Measurements from ENCODE around the gene ASTL. TPM values are rescaled to one million over a fixed set of nuclear protein-coding genes. Genes with fewer than 3 reads are reported as not detected.

Gene ASTL
- total and polyA plus RNA-seq, 5 donors: not detected

DNA sequence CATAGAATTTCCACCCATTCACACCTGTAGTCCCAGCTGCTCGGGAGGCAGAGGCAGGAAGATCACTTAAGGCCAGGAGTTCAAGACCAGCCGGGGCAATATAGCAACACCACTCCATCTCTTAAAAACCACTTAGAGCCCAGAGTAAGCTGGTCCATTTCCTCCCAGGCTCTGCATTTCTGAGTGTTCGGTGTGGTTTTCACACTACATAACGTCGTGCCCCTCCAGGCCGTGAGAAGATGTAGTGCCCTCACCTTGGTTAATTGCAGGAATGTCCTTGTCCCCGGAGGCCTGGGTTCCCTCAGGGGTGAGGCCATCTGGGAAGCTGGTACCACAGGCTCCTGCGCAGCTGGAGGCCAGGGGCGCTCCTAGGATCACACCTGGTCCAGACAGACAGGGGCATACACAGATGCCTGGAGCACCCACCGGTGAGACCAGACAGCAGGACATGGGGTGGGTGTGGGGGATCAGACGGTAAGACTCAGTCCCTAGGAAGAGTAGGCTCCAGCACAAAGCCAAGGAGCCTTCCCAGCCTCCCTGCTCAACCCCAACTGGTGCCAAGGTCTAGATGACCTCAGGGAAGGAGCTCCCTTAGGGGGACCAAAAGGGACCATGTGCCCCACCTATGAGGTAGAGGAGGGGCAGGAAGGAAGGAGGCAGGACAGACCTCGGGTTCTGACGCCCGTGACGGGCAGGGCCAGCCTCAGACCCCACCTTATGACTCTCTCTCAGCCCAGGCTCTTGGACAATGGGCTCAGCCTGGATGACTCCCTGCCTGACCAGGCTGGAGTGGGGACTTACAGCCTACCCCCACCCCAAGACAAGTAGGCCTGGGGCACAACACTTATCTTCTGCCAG, 752 bp downstream of the ASTL start:
- Histone ChIP-seq H3K9me3 (ENCODE audit: control insufficient read depth, low read length) (no peaks in the 10 kb centered on the region), H3K4me3 (ENCODE audit: low read length) (no peak overlapping the region), H3K27me3 (ENCODE audit: control insufficient read depth, insufficient read depth) (no peaks in the 10 kb centered on the region), H3K27ac (ENCODE audit: low read length) (no peak overlapping the region), H3K4me1 (ENCODE audit: control insufficient read depth, insufficient read depth, low read length) (no peaks in the 10 kb centered on the region)
- ATAC-seq (no peak), DNase-seq (peak in 2 of 3 donors; percentile 19 to 27)
- 78% methylated on average over 15 of the region's 15 CpGs for WGBS
- intact Hi-C loops (cut with DNase I): loop anchor here in 2 of 4 donors (5.0 to 10.0 kb wide), 3 partner anchors 35 to 370 kb away; partner anchors contain the start of gene NEURL3 (in 2 of the 2)

DNA sequence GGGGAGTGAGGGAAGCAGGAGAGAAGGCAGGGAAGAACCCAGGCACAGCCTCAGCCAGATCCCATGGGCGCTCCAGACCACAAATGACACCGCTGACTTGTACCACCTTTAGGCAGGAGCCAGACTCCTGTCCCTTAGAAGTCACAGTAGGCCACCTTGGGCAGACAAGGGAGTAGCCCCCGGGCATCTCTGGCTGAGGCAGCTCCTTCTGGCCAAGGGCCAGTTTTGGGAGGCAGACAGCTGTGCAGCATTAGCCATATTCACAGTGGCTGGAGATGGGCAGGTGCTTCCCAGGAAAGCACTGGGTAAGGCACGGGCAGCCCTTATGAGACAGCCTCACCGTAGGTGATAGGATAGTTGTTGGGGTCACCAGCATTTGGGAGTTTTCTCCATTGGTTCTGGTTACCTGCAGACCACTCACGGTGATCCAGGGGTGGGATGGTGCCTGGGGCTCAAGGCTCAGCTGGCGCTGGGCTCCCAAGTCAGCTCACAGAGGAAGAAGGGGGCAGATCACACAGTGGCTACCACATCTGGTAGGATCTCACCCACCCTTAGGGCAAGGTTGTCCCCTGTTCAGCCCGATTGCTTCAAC, 2.1 kb downstream of the ASTL start:
- 83% methylated on average over 8 of the region's 8 CpGs for WGBS
- H3K27me3 ChIP-seq (ENCODE audit: control insufficient read depth, insufficient read depth): no peaks in the 10 kb centered on the region
- no peak overlapping the region for H3K27ac ChIP-seq (ENCODE audit: low read length)
- intact Hi-C loops (cut with DNase I): loop anchor here in 2 of 4 donors (5.0 to 10.0 kb wide), 3 partner anchors 36 to 371 kb away; partner anchors contain the start of gene NEURL3 (in 2 of the 2)
- ATAC-seq (no peak), DNase-seq (peak in 2 of 3 donors; percentile 18 to 27)
- no peaks in the 10 kb centered on the region for H3K9me3 ChIP-seq (ENCODE audit: control insufficient read depth, low read length)
- H3K4me1 ChIP-seq (ENCODE audit: control insufficient read depth, insufficient read depth, low read length): no peaks in the 10 kb centered on the region
- no peak overlapping the region for H3K4me3 ChIP-seq (ENCODE audit: low read length)

DNA sequence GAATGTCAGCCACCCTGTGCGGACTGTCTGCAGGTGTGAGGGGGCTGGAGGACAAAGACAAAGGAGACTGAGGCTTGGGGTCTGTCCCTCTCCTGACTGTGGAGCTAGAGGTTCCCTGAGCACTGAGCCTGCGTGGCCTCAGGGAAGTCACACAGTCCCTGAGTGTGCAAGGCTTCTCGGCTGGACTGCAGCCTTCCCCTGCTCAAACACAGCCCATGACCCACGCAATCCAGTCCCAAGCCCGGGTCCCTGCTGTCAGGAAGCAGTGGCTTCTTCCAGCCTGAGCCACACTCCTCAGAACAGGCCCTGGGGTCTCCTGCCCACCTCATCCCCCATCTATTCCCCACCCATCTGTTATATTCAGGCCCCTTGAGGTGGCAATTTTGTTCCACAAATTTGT, 2.7 kb downstream of the ASTL start:
- ATAC-seq (no peak), DNase-seq (peak in 2 of 3 donors; percentile 3 to 23)
- intact Hi-C loops (cut with DNase I): loop anchor here in 2 of 4 donors (5.0 to 10.0 kb wide), 3 partner anchors 37 to 372 kb away; partner anchors contain the start of gene NEURL3 (in 2 of the 2)
- H3K27me3 ChIP-seq (ENCODE audit: control insufficient read depth, insufficient read depth): no peaks in the 10 kb centered on the region
- H3K4me3 ChIP-seq (ENCODE audit: low read length): no peak overlapping the region
- 76% methylated on average over 5 of the region's 5 CpGs for WGBS
- no peaks in the 10 kb centered on the region for H3K9me3 ChIP-seq (ENCODE audit: control insufficient read depth, low read length)
- no peak overlapping the region for H3K27ac ChIP-seq (ENCODE audit: low read length)
- no peaks in the 10 kb centered on the region for H3K4me1 ChIP-seq (ENCODE audit: control insufficient read depth, insufficient read depth, low read length)

- WGBS: 75% methylated on average over 9 of the region's 9 CpGs
- ATAC-seq (no peak), DNase-seq (peak in 2 of 3 donors; percentile 7 to 9)
- H3K27ac ChIP-seq (ENCODE audit: low read length): no peak overlapping the region
- no peaks in the 10 kb centered on the region for H3K9me3 ChIP-seq (ENCODE audit: control insufficient read depth, low read length)
- H3K4me1 ChIP-seq (ENCODE audit: control insufficient read depth, insufficient read depth, low read length): no peaks in the 10 kb centered on the region
- no peak overlapping the region for H3K4me3 ChIP-seq (ENCODE audit: low read length)
- H3K27me3 ChIP-seq (ENCODE audit: control insufficient read depth, insufficient read depth): no peaks in the 10 kb centered on the region
- intact Hi-C loops (cut with DNase I): loop anchor here in 2 of 4 donors (5.0 to 10.0 kb wide), 3 partner anchors 37 to 372 kb away; partner anchors contain the start of gene NEURL3 (in 2 of the 2)
Measured at GRCh38 chr2:96135171-96135570, 3.1 kb downstream of the ASTL start.

- H3K4me3 ChIP-seq (ENCODE audit: low read length): no peak overlapping the region
- no peaks in the 10 kb centered on the region for H3K9me3 ChIP-seq (ENCODE audit: control insufficient read depth, low read length)
- DNase-seq (no peak), ATAC-seq (no peak)
- intact Hi-C loops (cut with DNase I): loop anchor here in 1 of 4 donors (10.0 kb wide), 1 partner anchor 370 kb away; the partner anchor contains the start of gene NEURL3
- H3K27me3 ChIP-seq (ENCODE audit: control insufficient read depth, insufficient read depth): no peaks in the 10 kb centered on the region
- H3K4me1 ChIP-seq (ENCODE audit: control insufficient read depth, insufficient read depth, low read length): no peaks in the 10 kb centered on the region
- WGBS: 85% methylated on average over 11 of the region's 11 CpGs
- no peak overlapping the region for H3K27ac ChIP-seq (ENCODE audit: low read length)
Measured at GRCh38 chr2:96134421-96134820, 3.9 kb downstream of the ASTL start.

DNA sequence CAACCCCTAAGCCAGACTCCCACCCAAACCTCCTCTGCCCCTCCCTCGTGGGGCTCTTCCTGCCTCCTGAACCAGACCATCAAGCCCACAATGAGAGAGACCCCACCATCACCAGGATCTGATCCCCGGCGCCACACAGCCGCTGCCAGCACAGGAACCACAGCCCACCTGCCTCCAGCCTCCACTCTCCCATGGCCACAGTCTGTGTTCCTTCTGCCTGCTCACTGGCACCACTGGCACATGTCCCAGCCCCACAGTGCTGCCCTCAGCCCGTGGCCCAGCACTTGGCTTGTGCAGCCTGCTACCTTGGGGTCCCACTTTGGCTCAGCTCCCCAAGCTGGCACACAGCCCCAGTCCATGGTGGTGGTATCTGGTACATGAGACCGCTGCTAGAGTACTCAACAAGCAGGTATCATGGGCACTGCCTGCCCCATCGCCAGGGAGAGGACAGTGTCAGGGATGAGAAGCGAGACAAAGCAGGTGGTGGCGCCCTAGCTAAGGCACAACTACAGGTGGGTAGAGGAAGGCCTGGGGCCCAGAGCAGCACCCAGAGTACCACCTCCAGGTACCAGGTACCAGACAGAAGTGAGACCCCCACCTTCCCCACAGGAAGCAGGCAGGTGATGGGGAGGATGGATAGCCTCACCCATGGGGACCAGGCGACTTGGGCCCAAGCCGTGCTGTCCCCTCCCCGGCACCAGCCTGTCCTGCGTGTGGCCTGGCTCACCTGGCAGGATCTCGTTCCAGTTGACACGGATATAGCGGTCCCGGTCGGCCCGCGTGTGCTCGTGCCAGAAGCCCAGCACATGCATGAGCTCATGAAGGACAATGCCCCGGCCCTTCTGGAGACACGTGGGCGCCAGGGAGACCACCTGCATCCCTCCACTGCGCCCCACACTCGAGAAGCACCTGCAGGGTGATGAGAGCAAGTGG, 6.2 kb downstream of the ASTL start:
- Histone ChIP-seq H3K27me3 (ENCODE audit: control insufficient read depth, insufficient read depth) (no peaks in the 10 kb centered on the region), H3K27ac (ENCODE audit: low read length) (no peak overlapping the region), H3K4me1 (ENCODE audit: control insufficient read depth, insufficient read depth, low read length) (no peaks in the 10 kb centered on the region), H3K4me3 (ENCODE audit: low read length) (no peak overlapping the region), H3K9me3 (ENCODE audit: control insufficient read depth, low read length) (no peaks in the 10 kb centered on the region)
- WGBS: 89% methylated on average over 26 of the region's 26 CpGs
- peak in 2 of 3 donors; percentile 36 to 46 for DNase-seq
- intact Hi-C loops (cut with DNase I): loop anchor here in 1 of 4 donors (10.0 kb wide), 1 partner anchor 373 kb away; the partner anchor contains the start of gene NEURL3
- ATAC-seq: no peak

DNA sequence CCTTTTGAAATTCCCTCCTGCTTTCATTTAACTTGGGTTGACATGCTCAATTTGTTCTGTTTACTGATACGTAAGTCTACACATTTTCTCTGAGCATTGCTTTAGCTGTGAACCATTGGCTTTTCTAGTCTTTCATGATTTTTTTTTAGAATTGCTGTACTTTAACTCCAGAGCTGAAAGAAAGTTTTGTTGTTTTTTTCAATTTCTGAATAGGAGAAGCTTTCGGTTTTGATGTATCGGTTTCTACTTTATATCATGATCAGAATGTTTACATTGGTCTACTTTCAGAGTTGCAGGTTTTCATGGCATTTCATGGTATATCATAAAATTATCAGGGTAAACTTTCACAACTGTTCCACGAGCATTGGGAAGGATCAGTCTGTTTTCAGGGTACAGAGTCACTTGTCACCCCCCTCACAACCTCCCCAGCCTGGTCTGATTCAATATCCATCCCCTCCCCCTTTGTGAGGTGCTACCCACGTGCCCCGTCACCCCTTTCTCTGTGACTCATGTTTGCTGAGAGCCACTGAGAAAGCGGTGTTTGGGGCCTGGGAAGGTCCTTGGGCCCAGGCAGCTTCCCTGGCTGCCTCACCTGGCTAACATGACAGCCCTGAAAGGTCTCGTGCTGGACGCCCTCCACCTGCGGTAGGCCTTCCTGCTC, 7.0 kb downstream of the ASTL start:
- ATAC-seq: no peak
- intact Hi-C loops (cut with DNase I): loop anchor here in 1 of 4 donors (10.0 kb wide), 1 partner anchor 374 kb away; the partner anchor contains the start of gene NEURL3
- H3K4me3 ChIP-seq (ENCODE audit: low read length): no peak overlapping the region
- H3K27ac ChIP-seq (ENCODE audit: low read length): no peak overlapping the region
- H3K27me3 ChIP-seq (ENCODE audit: control insufficient read depth, insufficient read depth): no peaks in the 10 kb centered on the region
- 82% methylated on average over 10 of the region's 10 CpGs for WGBS
- H3K9me3 ChIP-seq (ENCODE audit: control insufficient read depth, low read length): no peaks in the 10 kb centered on the region
- no peaks in the 10 kb centered on the region for H3K4me1 ChIP-seq (ENCODE audit: control insufficient read depth, insufficient read depth, low read length)
- peak in 2 of 3 donors; percentile 1 to 14 for DNase-seq

DNA sequence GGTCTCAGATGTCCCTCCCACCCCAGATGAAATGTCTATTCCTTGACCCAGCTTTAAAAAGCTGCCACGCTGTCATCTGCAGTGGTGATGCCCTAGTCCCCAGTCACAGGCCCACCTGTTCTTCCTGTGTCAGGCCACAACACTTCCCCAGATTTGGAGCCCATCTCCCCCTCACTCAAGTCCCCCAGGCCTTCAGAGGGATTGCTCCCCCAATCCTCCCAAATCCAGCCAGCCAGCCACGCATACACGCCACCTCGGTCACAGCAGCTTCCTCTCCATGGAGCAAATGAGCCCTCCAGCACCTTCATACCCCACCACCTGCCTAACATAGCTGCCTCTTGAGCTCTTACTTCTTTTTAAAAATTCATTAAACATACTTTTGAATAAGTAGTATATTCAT, 7.8 kb downstream of the ASTL start:
- H3K27ac ChIP-seq (ENCODE audit: low read length): no peak overlapping the region
- H3K9me3 ChIP-seq (ENCODE audit: control insufficient read depth, low read length): no peaks in the 10 kb centered on the region
- WGBS: 89% methylated on average over 4 of the region's 4 CpGs
- H3K27me3 ChIP-seq (ENCODE audit: control insufficient read depth, insufficient read depth): no peaks in the 10 kb centered on the region
- no peak overlapping the region for H3K4me3 ChIP-seq (ENCODE audit: low read length)
- intact Hi-C loops (cut with DNase I): loop anchor here in 1 of 4 donors (10.0 kb wide), 1 partner anchor 374 kb away; the partner anchor contains the start of gene NEURL3
- ATAC-seq (no peak), DNase-seq (peak; percentile 1 to 5 (median 4))
- no peaks in the 10 kb centered on the region for H3K4me1 ChIP-seq (ENCODE audit: control insufficient read depth, insufficient read depth, low read length)

DNA sequence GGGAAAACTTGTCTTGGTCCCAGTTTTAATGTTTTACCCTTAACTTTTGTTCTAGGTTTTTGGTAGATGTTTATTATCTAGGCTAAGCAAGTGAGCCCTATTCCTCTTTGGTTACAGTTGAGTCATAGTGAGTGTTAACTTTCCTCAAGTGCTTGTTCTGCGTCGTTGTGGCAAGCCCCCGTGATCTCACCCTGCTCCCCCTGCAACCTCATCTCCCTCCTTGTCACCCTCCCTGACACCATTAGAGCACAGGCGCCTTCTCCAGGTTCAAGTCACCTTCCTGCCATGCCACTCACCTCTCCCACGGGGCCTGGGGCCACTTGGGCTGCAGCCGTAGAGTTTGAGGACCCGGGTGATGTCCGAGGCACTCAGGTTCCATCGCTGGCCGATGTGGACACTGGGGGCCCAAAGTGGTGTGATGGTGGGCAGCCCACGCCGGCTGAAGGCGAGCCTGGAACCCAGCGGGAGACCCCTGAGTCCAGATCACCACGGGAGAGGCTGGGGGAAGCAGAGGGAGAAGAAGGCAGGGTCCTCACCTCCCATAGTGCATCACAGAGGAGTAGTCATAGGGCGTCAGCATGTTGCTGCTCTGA, 8.7 kb downstream of the ASTL start:
- H3K27ac ChIP-seq (ENCODE audit: low read length): no peak overlapping the region
- no peak for ATAC-seq
- no peak overlapping the region for H3K4me3 ChIP-seq (ENCODE audit: low read length)
- H3K4me1 ChIP-seq (ENCODE audit: control insufficient read depth, insufficient read depth, low read length): no peaks in the 10 kb centered on the region
- H3K9me3 ChIP-seq (ENCODE audit: control insufficient read depth, low read length): no peaks in the 10 kb centered on the region
- DNase-seq: peak; percentile 7 to 52 (median 34)
- intact Hi-C loops (cut with DNase I): loop anchor here in 1 of 4 donors (10.0 kb wide), 1 partner anchor 375 kb away; the partner anchor contains the start of gene NEURL3
- WGBS: 85% methylated on average over 16 of the region's 16 CpGs
- no peaks in the 10 kb centered on the region for H3K27me3 ChIP-seq (ENCODE audit: control insufficient read depth, insufficient read depth)

All from right cardiac atrium (tissue), 5 donors.